Anterior cingulate cortex (tissue), 58 donors: Measurements from ENCODE around the gene DHTKD1.
A peak's percentile ranks its signal among the peaks of the same experiment; 100 is the strongest.

Experiments used
- DNase-seq, 58 donors: peaks; one replicate each; lab custom pipeline; 2025; lab: John Stamatoyannopoulos, UW

DHTKD1 gene, protein sequence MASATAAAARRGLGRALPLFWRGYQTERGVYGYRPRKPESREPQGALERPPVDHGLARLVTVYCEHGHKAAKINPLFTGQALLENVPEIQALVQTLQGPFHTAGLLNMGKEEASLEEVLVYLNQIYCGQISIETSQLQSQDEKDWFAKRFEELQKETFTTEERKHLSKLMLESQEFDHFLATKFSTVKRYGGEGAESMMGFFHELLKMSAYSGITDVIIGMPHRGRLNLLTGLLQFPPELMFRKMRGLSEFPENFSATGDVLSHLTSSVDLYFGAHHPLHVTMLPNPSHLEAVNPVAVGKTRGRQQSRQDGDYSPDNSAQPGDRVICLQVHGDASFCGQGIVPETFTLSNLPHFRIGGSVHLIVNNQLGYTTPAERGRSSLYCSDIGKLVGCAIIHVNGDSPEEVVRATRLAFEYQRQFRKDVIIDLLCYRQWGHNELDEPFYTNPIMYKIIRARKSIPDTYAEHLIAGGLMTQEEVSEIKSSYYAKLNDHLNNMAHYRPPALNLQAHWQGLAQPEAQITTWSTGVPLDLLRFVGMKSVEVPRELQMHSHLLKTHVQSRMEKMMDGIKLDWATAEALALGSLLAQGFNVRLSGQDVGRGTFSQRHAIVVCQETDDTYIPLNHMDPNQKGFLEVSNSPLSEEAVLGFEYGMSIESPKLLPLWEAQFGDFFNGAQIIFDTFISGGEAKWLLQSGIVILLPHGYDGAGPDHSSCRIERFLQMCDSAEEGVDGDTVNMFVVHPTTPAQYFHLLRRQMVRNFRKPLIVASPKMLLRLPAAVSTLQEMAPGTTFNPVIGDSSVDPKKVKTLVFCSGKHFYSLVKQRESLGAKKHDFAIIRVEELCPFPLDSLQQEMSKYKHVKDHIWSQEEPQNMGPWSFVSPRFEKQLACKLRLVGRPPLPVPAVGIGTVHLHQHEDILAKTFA

DNA sequence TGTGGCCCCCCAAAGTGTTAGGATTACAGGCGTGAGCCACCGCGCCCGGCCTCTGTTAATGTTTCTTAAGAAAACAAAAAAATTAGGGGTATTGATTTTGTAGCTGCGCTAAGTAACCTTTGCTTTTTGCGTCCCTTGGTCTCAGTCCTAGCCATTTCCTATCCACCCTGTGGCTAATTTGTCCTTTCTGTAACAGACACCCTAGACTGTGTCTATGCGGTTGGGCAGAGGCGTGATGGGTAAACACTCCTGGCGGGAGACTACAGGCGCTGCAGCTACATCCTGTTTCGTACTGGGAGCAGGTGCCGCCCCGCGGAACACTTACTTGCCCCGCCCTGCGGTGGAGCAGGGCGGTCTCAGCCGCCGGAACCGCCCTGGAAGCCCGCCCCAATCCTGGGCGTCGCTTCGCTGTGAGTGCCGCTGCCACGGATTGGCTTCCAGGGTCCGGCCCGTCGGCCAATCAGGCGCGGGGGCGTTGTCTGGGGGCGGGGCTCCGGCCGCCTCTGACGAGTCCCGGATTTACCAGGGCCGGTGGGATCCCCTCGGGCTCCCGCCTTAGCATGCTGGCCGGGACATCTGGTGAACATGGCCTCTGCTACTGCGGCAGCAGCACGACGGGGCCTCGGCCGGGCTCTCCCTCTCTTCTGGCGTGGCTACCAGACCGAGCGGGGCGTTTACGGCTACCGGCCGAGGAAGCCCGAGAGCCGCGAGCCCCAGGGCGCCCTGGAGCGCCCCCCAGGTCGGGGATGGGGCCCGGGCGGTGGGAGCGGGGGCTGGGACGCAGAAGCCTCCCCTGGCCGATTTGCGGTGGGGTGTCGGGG lies at the start of gene DHTKD1:
Gene DHTKD1, plus strand, starts transcription at position 506 of the 821 bp plus-strand sequence. Its CDS starts 80 bp downstream, at position 586.
- DNase-seq, result peak; percentile 71 to 99 (median 96)

DNA sequence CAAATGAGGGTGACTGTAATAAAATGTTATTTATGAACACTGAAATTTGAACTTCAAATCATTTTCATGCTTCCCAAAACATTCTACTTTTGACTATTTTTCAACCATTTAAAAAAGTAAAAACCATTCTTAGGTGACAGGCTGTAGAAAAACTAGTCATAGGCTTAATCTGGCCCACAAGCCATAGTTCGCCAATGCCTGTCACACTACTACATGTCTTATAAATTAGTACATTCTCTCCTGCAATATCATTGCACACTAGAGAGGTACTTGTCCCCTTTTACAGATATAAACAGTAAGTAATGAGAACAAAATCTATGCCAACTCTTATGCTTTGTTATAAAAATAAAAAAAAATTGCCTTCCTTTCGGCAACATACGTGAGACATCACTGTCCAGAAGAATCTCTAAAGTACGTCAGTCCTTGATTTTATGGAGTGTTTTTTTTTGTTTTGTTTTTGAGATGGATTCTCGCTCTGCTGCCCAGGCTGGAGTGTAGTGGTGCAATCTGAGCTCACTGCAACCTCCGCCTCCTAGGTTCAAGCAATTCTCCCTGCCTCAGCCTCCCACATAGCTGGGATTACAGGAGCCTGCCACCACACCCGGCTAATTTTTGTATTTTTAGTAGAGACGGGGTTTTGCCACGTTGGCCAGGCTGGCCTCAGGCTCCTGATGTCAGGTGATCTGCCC lies 49.3 kb upstream of the DHTKD1 start:
- no peak for DNase-seq

DNA sequence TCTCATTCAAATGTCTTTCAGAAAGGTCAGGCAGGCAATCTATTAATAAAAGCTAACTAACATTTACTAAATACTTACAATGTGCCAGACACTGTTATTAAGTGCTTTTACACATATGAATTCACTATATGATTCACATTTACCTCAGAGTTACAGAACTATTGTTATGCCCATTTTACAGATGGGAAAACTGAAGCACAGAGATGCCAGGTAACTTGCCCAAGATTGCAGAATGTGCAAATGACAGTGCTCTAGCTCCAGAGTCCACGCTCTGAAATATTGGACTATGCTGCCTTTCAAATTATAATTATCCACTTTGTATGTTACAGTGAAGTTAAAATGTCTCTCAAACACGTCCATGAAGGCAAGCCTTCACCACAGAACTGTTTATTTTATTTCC lies 48.2 kb upstream of the DHTKD1 start:
- DNase-seq, result no peak

DNA sequence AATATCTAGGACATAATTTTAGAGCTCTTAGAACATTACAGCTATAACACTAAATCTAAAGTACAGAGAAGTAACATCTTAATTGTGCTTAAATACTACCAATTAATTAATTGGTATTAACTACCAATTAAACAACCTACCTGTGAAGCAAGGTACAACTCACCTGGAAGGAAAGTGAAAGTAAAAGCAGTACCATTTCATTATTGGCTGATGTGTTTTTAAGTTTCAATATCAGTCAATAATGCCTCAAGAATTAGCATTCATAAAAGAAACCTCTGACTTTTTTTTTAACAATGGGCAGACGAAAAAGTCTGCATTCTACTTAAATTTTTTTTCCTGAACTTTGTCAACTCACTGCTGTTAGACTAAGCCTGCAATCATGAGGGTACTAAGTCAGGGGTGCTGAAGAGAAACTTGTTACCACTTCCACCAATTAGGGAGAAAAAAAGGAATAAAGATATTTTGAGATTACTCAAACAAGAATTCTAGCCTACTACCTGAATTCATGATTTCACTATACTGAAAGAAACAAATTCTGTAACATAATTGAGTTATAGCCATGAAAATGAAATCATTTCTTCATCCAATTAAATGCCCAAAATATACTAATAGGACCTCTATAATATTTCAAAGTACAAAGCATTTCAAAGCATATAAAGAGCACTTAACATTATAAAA lies 46.0 kb upstream of the DHTKD1 start:
- no peak for DNase-seq

DNA sequence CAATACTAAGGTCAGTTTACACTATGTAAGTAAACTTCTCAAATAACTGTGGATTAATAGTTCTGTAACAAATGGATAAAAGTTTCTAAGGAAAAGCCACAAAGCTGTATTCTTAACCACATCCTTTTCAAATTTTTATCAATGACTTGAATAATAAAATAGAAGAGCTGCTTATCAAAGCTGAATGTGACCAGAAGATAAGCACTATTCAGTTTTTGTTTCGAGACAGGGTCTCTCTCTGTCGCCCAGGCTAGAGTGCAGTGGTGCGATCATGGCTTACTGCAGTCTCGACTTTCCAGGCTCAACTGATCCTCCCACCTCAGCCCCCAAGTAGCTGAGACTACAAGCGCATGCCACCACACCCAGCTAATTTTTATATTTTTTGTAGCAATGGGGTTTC lies 43.2 kb upstream of the DHTKD1 start:
- DNase-seq, result no peak

DNA sequence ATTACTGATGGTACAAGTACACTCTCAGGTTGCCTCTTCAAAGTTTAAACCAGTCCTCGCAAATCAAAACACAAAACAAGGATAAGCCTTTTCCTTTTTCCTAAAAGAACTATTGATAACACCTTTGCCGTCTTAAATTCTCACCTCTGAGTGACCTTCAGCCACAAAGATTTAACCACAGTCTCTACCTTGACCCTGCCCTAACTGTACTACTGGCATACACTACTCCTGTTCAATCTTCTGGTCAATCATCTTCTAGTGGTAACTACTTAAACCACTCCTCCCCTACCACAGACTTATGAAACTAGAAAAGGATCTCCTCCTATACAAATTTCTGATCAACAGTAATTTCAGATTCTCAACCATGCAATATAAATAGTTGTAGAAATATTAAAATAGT lies 41.2 kb upstream of the DHTKD1 start:
- no peak for DNase-seq

DNA sequence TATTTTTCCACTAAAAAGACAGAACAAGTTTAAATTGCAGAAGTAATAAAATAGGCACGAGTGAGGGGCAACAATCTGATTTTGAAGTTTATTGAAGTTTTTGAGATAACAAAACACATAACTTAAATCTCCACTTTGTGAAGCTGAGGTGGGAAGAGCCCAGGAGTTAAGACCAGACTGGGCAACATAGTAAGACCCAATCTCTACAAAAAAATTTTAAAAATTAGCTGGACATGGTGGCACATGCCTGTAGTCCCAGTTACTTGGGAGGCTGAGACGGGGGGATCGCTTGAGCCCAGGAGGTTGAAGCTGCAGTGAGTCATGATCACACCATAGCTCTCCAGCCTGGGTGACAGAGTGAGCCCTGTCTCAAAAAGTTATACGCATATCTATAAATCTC lies 37.4 kb upstream of the DHTKD1 start:
- DNase-seq, result no peak

DNA sequence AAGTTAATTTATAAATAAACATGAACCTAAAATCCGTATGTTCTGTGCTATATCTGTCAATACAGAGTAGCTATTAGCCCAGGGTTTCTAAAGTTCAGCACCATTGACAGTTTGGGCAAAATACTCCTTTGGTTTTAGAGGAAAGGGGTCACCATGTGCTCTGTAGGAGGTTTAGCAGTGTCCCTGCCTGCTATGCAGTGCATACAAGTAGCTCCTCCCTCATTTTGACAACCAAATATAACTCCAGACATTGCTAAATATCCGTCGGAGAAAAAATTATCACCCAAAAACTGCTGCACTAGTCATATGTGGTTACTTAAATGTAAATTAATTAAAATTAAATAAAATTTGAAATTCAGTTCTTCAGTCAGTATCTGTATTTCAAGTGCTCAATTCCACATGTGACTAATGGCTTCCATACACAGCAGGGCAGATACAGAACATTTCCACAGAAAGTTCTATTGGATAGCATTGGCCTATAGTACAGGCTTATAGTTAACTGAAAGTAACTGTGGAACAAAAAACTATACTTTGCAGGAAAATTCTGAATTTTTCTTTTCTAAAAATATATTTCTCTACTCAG lies 32.6 kb upstream of the DHTKD1 start:
- DNase-seq, result no peak

DNA sequence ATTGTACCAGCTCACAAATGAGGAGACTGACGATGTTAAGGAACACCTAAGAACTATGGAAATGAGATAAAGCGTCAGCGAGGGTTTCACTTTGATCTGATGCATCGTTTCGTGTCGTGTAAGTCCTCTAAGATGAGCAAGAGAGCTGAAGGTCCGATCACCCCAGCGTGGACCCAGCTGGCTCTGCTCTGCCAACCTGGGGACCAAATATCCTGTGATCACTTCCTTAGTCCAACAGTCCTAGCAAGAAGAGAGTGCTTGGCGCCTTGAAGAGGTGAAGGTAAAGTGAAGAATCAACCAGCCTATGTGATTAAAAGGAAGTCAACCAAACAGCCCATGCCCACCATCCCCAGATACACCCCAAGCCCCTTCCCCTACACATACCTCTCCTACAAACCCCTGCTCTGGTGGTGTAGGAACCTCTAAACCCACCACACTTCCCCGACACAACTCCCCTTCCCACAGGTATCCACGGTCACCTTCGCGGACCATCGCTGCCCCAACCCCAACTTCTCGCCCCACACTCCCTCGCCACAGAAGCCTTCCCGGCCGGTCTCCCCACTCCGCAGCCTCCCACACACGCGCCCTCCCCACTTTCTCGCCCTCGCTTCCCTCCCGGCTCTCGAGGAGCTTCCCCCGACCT lies 26.9 kb upstream of the DHTKD1 start:
- peak in 3 of 58 donors; percentile 1 to 52 (median 33) for DNase-seq

DNA sequence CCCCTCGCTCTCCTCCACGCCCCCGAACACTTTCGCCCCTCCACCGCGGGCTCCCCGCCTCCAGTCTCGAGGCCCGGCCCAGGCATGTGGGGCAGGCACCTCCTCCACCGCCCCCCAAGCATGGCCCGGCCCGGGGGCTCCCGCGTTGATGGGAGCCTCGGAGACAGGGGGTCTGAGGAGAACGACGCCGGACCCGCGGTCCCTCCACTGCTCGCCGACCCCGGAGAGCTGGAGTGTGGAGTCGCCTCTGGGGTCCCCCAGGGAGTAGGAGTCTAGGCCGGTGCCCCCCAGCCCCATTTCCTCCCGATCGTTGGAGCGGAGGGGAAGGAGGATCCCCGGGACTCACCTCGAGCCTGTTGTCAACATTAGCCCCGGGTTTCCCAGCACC lies 26.4 kb upstream of the DHTKD1 start:
- DNase-seq, result peak in 22 of 58 donors; percentile 16 to 63 (median 50)

DNA sequence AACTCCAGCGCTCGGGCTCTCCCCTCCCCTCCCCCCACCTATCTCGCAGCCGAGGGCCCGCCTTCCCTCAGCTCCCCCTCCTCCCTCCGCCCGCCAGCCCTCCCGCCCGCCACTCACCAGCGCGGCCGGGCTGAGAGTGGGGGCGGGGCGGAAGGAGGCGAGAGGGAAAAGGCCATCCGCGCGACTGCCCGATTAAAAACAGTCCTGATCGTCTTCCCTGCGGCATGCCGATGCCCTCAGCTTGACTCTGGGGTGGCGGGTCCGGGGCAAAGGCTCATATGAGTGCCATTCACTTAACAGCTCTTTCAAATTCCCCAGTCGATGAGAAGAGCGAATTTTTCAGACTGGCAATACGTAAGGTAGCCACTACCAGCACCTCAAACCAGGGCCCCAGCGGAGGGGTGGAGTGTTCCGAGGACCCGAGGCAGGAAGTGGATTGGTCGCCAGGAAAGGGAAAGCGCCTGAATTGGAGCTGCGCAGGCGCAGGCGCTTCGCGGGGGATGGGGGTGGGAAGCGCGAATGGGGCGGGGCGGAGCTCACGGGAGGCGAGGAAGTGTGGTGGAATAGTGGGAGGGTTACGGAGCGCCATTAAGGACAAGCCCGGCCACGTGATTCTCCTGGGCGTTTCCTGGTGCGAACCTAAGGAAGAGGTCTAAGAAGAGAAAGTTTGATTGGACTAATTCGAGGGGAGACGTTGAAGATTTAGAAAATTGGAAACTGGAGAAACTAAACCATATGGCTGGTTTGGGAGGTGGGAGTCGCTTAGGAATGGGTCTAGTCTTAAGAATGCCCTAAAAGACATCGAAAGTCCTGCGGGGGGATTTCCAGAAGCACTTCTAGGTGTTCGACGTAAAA lies 25.7 kb upstream of the DHTKD1 start, which contains the start of gene UPF2:
Gene UPF2, minus strand, starts transcription at position 13 of the 855 bp plus-strand sequence. CDS start 7,386 bp downstream, outside the sequence.
- DNase-seq, result peak; percentile 88 to 99 (median 97)

DNA sequence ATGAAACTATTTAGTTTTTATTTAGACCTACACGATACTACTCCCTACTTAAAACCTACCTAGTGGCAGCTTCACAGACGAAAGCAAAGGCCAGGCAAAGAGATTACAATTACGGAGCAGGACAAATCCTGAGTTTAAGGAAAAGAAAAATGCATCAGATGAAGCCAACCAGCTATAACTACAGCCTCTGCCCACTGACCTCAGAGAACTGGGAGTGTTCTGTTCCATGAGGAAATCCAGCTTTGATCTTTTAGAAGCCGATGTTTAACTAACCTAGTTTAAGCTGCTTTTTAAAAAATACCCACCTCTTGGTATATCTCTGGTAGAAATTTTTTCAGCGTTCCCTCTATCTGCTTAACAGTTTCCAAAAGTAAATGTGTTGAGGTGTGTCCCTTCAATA lies 23.2 kb upstream of the DHTKD1 start:
- no peak for DNase-seq

DNA sequence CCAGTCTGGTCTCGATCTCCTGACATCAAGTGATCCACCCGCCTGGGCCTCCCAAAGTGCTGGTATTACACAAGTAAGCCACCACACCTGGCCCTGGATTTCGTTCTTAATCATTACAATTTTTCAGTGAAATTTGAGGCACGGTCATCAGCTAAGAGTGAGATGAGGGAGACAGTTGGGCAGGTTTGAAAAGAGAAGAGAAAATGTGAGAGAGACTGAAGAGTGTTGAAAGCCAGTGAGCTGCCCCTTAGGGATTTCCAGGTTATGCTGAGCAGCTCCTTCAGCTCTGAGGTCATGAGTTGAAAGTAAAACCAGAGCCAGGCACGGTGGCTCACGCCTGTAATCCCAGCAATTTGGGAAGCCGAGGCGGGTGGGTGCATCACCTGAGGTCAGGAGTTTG lies 20.2 kb upstream of the DHTKD1 start:
- DNase-seq, result no peak

DNA sequence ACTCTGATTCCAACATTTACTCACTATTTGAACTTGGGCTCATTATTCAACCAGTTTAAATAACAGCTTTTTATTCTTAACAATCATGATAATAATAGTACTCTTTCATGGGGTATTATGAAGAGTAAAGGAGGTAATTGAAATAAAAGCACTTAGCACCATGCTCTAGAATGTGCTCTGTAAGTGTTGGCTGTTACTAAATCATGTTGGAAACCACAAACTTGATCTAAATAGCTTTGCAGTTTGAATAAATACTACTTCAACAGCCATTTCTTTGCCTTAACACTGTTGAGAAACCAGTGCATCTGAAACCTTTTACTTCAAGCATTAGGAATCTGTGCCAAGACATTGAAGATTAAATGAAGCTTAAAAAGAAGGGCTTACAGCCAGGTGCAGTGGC lies 18.2 kb upstream of the DHTKD1 start:
- no peak for DNase-seq

DNA sequence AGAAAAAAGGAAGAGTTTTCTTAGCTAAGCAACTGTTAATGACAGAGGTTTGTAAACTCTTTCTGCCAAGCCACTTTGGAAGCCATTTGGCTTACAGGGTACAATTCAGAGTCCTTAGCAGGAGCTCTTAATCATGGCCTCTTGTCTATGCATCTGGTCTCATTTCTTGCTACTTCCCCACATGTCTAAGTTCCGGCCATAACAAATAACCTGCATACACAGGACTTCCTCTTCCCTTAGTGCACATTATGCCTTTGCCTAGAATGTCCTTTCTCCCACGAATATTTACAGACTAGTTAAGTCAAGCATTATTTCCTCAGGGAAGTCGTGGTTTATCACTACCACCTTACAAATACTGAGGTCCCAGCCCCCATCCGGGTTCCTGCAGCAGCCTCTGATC lies 17.5 kb upstream of the DHTKD1 start:
- DNase-seq, result no peak

DNA sequence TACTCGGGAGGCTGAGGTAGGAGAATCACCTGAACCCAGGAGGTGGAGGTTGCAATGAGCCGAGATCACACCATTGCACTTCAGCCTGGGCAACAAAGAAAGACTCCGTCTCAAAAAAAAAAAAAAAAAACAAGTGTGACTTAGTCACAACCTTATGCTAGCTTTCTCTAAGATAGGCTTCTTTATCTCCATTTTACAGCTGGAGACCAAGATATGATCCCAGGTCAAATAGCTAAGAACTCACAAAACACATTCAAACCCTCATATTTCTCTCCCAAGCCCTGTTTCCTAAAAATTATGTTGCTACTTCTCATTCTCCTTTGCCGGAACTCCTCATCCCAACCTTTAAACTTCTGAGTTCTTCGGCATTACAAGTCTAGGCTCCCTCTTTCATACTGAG lies 13.0 kb upstream of the DHTKD1 start:
- no peak for DNase-seq

DNA sequence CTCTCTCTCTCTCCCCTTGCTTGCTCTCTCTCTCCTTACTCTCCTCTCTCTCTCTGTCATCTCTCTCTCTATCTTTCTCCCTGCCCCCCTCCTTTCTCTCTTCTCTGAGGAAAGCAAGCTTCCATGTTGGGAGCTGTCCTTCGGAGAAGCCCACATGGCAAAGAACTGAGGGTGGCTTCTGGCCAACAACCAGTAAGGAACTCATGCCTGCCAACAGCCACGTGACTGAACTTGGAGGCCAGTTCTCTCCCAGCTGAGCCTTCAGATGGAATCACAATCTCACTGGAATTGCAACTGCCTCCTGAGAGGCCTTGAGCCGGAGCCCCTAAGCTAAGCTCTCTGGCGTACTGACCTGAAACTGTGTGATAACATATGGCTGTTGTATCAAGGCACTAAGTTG lies 12.0 kb upstream of the DHTKD1 start:
- DNase-seq, result no peak
